ENCODE results near the gene UTP11.

DNA sequence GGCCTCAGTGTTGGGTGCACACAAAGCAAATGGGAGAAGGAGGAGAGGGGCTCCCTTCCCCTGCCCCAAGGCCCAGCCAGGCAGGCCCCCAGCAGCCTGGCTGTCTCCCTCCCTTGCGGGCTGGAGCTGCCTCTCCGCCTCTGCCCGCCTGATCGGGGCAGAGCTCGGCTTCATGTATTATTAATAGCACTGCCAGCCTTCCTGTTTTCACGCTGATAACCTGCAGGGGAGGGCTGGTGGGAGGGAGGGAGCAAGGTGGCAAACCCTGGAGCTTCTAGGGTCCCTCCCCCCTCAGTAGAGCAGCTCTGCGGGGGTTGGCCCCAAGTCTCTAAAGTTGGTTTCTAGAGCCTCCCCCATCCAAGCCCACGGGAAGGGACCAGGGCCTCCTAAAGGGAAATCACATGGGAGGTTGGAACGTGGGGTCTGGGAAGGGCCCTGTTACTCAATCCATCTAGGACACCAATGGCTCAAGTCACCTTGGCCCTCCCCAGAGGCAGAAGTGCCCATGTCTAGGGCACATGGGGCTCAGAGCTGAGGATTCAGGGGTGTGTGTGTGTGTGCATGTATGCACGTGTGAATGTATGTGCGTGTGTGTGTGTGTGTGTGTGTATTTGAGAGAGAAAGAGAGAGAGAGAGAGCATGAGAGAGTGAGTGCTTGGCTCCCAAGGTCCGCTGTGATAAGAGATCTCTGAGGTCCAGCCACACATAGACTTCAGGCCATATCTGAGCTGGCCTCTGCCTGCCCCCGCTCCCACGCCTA lies 55.9 kb downstream of the UTP11 start:
- TF ChIP-seq CTCF (IDR thresholded peaks at IDR 0.05) (no peak), POLR2AphosphoS5 (IDR thresholded peaks at IDR 0.05) (no peak), EP300 (IDR thresholded peaks at IDR 0.05) (no peak), POLR2A (IDR thresholded peaks at IDR 0.05) (no peak)
